GM04504 (cell line): ENCODE data around the gene PCSK2.

Source experiments
- DNase-seq: peaks from one replicate; pipeline ENCODE4 v3.0.0-alpha.2; 2012; ENCODE audit warnings: low read depth

PCSK2 gene

GRCh38 chr20:17533396-17533795 lies 306.6 kb downstream of the PCSK2 start:
- DNase-seq, result no peak

GRCh38 chr20:17534077-17534476 lies 307.2 kb downstream of the PCSK2 start:
- DNase-seq, result no peak
